HG03108 (cell line): ENCODE results near the gene ALPK1.
"Not testable (repeated sequence)": the region's sequence is repeated elsewhere in the genome, so short reads cannot be mapped to it uniquely, and the experiment has no call there.

Source experiments
- ATAC-seq: cut with Tn5 transposase; IDR thresholded peaks from one replicate; pipeline ENCODE4 v1.9.1; 2021; ENCODE audit warnings: moderate library complexity; ENCODE audit not compliant: unreplicated experiment

The ALPK1 gene

DNA sequence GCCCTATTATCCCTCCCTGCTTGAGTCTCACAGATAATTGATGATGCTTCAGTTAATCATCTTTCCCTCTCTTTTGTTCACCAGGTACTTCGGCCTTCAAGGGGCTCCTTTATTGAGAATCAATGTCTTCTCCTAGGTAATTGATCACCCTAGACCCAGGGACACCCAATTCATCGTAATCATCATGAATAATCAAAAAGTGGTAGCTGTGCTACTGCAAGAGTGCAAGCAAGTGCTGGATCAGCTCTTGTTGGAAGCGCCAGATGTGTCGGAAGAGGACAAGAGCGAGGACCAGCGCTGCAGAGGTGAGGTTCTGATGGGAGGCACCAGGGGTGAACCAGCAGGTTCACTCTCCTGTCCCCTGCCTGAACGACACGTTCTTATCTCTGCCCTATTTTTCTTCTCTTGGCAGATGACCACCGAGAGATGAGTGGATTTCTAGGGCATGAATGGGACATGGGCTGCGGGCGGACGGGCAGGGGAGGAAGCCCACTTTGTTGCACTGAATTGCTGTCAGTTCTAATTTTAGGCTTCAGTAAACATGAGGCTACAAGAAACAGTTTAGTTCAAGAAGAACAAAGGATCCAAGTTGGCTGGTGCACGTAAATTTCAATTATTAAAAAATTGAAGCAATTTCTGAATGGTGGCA lies 80.5 kb downstream of the ALPK1 start:
- no peak for ATAC-seq

GRCh38 chr4:112378243-112378620 lies 81.1 kb downstream of the ALPK1 start:
- no peak for ATAC-seq

GRCh38 chr4:112378858-112379257 lies 81.7 kb downstream of the ALPK1 start:
- ATAC-seq, result no peak

DNA sequence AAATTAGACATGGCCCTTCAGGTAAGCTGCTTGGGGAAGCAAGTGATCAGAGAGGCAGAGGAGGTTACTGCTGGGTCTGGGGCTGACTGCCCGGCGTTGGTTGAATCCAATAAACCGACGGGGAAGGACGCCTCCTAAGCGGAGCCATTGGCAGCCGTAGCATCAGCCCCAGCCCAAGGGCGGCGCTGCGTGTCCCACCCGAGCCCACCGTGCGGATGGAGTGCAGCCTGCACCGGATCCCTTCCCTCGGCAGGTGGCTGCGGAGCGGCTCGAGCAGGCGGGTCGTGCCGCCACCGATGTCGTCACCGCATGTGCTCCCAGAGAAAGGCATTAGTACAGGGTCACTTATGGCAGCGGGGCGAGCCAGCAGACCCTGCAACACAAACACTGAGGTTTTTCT lies 82.1 kb downstream of the ALPK1 start:
- no peak for ATAC-seq

- ATAC-seq, result no peak
Observed at GRCh38 chr4:112381996-112382692, 85.0 kb downstream of the ALPK1 start.

GRCh38 chr4:112386071-112386470 lies 88.9 kb downstream of the ALPK1 start:
- no peak for ATAC-seq

GRCh38 chr4:112402098-112402497 lies 104.9 kb downstream of the ALPK1 start:
- ATAC-seq, result no peak

DNA sequence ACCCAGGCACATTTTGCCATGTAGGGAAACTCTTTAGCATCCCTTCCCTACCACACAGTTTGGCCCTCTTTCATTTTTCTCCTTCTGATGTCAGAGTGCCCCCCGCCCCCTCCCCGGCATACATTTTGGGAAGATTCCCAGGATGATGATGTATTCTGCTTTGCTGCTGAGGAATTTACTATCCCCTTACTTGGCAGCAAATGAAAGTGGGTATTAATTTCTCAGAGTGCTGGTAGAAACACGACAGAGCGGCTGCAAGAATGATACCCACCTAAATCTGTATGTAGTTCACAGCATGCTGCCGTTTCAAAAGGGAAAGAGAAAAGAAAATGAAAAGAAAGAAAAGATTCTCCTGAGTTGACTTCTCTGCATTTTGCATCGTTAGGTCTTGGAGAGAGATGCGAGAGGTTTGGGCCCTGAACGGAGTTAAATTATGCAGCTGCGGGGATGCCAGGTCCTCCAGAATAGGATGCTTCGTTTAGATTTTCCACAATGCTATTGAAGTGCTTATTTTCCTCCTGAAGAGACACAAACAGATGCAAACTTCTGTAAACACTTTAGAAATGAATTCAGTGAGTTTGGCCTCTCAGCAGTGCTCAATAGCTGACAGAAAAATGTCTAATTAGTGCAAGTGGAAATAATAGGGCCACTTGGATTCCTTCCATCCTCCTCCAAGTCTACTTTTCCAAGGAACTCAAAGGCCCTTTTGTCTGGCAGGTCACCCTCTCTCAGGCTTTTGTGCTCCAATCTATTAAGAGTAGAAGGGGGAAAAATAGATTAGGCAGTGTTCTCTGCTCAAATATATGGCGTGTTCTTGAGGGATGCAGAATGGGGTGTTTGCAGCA lies 106.2 kb downstream of the ALPK1 start:
- no peak for ATAC-seq

GRCh38 chr4:112410364-112410763 lies 113.2 kb downstream of the ALPK1 start:
- no peak for ATAC-seq

DNA sequence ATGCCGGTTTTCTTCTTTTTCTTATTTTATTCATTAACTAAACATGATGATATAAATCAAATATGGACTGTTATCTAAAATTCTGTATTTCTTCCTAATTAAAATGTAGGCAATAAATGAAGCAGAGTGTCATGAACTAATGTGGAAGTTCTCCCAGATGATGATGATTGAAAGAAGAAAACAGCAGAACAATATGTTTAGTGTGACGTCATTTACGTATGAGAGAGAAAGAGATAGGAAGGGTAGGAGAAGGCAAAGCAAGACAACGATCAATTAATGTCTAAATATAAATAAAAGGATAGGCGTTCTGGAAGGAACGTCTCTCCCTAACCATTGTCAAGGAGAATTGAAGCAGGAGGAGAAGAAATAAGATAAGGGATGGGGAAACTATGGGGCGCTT lies 113.6 kb downstream of the ALPK1 start:
- ATAC-seq, result no peak

DNA sequence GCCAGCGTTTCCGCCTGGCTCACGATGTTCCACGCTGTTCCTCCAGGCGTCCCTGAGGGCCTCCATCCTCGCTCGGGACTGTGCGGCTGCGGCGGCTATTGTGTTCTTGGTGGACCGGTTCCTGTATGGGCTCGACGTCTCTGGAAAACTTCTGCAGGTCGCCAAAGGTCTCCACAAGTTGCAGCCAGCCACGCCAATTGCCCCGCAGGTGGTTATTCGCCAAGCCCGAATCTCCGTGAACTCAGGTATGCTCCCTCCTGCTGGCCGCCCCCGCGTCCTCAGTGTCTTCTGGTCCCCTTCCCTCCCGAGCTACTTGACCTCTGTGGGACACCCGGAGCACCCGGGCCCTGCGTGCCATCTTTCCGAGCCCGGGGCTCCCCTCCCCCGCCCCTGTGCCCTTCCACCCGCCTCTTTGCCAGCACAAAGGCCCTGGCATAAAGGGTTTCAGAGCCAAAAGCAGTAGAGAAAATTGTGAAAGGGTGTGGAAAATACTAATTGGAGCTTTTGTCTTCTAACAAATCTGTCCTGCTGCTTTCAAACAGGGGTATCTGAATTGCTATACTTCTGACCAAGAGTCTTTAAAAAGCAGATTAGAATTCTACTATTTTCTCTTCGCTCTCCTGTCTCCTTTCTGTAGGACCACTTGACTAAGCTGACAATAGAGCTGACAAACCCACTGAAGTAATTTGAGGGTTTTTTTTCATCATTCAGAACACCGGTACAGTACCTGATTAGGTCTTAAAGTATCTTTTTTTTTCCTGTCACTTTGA lies 114.8 kb downstream of the ALPK1 start:
- ATAC-seq, result no peak

DNA sequence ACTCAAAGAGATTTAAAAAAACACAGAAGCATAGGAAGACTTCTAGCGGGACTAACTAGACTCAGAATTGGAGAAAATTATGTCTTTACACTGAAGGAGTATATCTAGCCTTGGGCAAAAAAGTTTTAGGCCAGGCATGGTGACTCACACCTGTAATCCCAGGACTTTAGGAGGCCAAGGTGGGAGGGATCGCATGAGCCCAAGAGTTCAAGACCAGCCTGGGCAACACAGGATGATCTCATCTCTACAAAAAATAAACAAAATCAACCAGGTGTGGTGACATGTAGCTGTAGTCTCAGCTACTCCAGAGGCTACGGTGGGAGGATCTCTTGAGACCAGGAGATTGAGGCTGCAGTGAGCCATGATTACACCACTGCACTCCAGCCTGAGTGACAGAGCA lies 119.3 kb downstream of the ALPK1 start:
- ATAC-seq, result no peak

DNA sequence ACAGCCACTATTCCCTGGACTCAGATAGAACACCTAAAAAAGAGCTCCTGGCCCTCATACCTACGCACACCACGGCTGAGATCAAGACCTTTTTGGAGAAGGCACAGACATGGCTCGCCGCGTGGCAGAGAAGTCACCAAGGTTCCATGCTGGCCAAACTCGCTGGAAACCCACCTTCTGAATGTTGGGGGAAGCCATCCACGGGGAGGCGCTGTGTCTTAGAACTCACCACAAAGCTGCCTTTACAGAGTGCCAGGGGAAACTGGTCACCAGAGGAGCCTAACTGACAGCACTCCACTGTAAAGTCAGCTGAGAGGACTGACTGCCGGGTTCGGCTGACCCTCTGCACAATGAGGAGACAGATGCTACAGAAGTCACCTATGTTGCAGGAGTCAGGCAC lies 120.9 kb downstream of the ALPK1 start:
- ATAC-seq, result no peak

- no peak for ATAC-seq
Observed at GRCh38 chr4:112421911-112422310, 124.7 kb downstream of the ALPK1 start.

- no peak for ATAC-seq
Observed at GRCh38 chr4:112422644-112423043, 125.5 kb downstream of the ALPK1 start.

- no peak for ATAC-seq
Observed at GRCh38 chr4:112423591-112423990, 126.4 kb downstream of the ALPK1 start.

DNA sequence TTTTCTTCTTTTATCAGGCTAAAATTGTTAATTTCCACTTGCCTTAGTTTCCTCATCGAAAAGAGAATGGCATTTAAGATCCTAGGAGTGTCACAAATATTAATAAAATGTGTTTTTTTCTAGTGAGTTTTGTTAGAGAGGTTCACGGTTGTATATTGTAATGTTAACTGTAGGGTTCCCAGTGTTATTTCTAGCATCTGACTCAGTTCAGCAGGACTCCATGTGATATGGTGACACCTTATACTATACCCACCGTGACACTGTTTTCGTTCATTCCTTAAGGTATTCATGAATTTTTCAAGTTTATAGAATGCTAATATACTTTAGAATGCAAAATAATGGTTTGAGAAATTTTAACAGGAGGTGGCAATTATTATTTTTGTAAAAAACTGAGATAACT lies 128.7 kb downstream of the ALPK1 start:
- ATAC-seq, result no peak

GRCh38 chr4:112426416-112426815 lies 129.2 kb downstream of the ALPK1 start:
- ATAC-seq, result no peak

DNA sequence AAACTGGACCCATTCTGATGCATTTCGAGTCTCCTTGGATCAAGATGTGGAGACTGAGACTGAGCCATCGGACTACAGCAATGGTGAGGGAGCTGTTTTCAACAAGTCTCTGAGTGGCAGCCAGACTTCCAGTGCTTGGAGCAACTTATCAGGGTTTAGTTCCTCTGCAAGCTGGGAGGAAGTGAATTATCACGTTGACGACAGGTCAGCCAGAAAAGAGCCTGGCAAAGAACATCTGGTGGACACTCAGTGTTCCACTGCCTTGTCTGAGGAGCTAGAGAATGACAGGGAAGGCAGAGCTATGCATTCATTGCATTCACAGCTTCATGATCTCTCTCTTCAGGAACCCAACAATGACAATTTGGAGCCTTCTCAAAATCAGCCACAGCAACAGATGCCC lies 134.0 kb downstream of the ALPK1 start:
- ATAC-seq, result no peak

DNA sequence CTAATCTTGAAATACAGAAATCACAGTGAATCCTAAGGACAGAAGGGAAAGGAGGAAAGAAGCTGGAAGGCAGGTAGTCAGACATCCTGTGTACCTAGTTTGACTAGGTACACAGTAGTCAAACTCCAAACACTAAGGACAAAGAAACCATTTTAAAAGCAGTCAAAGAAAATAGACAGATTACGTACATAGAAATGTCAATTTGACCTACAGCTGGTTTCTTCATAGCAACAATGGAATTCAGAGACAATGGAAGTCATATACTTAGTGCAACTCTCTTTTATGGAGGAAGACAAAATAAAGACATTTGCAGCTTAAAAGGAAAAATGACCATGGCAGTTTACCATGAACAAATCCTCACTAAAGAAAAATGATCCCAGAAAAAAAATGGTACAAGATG lies 139.8 kb downstream of the ALPK1 start:
- ATAC-seq, result no peak

DNA sequence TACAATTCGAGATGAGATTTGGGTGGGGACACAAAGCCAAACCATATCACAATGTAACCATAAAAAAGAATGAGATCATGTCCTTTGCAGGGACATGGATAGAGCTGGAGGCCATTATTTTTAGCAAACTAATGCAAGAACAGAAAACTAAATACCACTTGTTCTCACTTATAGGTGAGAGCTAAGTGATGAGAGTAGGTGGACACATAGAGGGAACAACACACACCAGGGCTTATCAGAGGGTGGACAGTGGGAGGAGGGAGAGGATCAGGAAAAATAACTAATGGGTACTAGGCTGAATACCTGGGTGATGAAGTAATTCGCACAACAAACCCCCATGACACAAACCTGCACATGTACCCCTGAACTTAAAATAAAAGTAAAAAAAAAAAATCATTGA lies 145.1 kb downstream of the ALPK1 start:
- ATAC-seq, result not testable (repeated sequence)
